ENCODE data around the gene MRPL24.

Gene MRPL24

DNA sequence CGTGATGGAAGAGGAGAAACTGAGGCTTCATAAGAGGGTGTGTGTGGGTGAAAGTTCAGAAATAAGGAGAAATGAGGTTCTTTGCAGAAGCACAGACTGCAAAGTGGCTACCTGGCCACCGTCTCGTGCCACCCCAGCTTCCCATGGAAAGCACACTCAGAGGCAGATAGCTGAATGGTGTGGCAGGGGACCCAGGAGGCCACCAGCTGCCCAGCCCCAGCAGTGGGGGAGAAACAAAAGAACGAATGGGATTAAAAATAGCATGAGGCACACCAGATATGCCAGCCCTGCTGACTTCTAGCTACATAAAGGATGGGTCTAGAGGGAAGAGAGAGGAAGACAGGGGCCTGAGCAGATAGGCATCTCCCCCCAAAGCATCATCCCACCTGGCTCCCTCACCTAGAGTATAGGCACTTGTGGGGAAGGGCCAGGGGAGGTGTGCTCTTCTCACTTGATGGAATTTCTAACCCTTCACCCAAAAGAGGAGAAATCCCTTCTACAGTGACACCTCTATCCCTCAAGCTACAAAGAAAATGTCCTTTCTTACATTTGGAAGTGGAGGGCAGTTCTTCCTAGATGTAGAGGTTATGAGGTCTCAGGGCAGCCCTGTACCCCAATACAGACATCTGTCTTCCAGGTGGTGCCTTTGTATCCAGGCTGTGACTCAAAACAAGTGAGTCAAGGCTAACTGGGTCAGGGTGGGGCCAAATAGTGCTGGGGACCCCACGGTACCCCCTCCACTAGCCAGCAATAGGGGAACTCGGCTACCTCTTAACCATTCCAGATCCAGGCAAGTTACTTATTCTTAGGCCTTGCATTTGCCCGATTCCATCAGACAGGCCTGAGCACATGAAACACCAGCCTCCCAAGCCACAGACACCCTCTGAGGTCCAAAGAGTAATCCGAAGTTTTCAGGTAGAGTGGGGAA lies 7.1 kb upstream of the MRPL24 start:
- no peak for TF ChIP-seq CTCF (IDR thresholded peaks at IDR 0.05; ENCODE audit: insufficient read depth, low read depth, low read length, missing control alignments)
- no peak for DNase-seq (ENCODE audit: low read depth)
- H3K4me3 ChIP-seq (ENCODE audit: low read depth, low read length) = peak overlapping the region; percentile 97

DNA sequence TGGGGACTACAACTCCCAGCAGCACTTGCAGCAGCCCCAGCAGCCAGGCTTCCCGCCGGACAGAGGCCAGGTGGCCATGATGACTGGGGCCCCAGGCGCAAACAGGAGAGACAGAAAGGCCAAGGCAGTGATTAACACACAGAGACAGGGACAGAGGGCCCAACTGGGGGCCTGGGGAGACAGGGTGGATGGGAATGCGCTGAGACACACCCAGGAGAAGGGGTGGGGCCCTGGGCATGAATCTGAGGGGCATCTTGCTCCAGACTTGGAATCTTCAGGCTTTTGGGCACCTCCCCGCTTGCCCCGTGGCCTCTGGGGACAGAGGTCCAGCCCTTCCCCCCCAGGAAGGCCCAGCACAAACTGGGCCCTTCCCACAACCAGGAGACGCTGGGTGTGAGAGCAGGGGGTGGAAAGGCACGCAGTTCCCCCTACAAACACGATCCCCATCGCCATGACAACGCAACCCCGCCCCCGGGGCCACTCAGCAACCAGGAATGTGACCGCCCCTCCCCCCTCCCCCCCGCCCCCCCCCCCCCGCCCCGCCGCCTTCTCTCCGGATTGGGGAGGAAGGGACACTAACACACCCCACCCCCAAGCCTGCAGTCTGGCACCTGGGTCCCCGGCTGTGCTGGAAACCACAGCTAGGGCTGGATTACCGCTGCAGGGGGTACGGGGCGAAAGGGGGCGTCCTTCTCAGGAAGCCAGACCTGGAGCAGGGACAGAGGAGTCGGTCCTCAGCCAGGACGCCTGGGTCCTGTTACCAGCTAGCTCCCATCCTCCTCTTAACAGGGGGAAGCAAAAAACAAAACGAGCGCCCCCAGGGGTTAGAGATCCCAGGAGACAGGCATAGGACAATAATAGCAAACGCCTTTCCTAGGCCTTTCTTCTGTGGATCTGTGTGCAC lies 6.1 kb upstream of the MRPL24 start:
- peak; percentile 21 for TF ChIP-seq CTCF (IDR thresholded peaks at IDR 0.05; ENCODE audit: insufficient read depth, low read depth, low read length, missing control alignments)
- H3K4me3 ChIP-seq (ENCODE audit: low read depth, low read length) = peak overlapping the region; percentile 97

GRCh38 chr1:156746406-156746727 lies 5.5 kb upstream of the MRPL24 start:
- TF ChIP-seq CTCF (IDR thresholded peaks at IDR 0.05; ENCODE audit: insufficient read depth, low read depth, low read length, missing control alignments) = no peak
- DNase-seq (ENCODE audit: low read depth) = no peak
- H3K4me3 ChIP-seq (ENCODE audit: low read depth, low read length) = no peak overlapping the region

More for the DNA sequence above, 6.1 kb upstream of the MRPL24 start:
- peak; percentile 77 for DNase-seq (ENCODE audit: low read depth)

DNA sequence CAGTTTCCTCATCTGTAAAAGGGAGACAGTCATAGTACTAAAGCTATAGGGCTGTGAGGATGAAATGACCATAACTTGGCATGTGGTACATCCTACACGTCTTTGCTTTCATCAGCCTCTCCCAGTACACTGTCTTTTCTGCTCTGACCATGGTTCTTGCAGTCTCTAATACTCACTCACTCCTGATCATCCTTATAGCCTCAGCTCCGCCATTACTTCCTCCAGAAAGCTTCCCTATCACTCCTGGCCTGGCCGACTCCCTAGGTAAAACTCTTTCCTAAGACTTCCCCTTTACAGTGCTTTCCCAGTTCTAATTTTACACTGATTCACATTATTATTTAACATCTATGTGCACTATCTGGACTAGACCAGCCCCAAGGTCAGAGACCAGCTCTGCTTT lies 5.0 kb upstream of the MRPL24 start:
- DNase-seq (ENCODE audit: low read depth) = no peak
- H3K4me3 ChIP-seq (ENCODE audit: low read depth, low read length) = no peak overlapping the region
- TF ChIP-seq CTCF (IDR thresholded peaks at IDR 0.05; ENCODE audit: insufficient read depth, low read depth, low read length, missing control alignments) = no peak

GRCh38 chr1:156744786-156745419 lies 4.0 kb upstream of the MRPL24 start:
- no peak overlapping the region for H3K4me3 ChIP-seq (ENCODE audit: low read depth, low read length)
- TF ChIP-seq CTCF (IDR thresholded peaks at IDR 0.05; ENCODE audit: insufficient read depth, low read depth, low read length, missing control alignments) = no peak
- DNase-seq (ENCODE audit: low read depth) = no peak

DNA sequence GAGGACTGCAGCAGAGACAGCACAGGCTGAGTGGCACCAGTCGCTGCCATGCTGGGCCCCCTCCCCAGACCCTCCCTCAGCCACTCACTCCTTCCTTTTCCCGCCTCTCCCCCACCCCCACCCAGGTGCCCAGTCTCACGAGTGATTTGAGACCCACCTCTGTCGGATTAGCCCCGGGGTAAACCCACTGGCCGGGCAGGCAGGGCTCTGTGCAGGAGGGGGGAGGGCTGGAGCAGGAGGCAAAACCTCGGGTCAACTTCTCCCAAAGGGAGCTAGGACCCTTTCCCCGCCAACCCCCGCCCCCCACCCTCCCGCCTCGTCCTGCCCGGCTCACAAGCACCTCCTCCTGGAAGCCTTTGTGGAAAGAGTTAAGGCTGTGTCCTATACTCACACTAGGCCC lies 3.5 kb upstream of the MRPL24 start:
- TF ChIP-seq CTCF (IDR thresholded peaks at IDR 0.05; ENCODE audit: insufficient read depth, low read depth, low read length, missing control alignments) = no peak
- DNase-seq (ENCODE audit: low read depth) = no peak
- no peak overlapping the region for H3K4me3 ChIP-seq (ENCODE audit: low read depth, low read length)
